NCI-H524 (cell line): Measurements from ENCODE around the gene USP22.

ENCODE experiments used
- DNase-seq, 2 experiments: peaks; one replicate each; lab custom pipeline; 2025; lab: John Stamatoyannopoulos, UW

USP22 gene

GRCh38 chr17:21019976-21020586 is 22.7 kb downstream of the USP22 start:
- DNase-seq: peak; percentile 31 to 83

GRCh38 chr17:21018894-21019293 is 23.9 kb downstream of the USP22 start:
- no peak for DNase-seq

- no peak for DNase-seq
Measured at GRCh38 chr17:21017861-21018260, 24.9 kb downstream of the USP22 start.

- DNase-seq: no peak
Measured at GRCh38 chr17:21017256-21017655, 25.6 kb downstream of the USP22 start.

- no peak for DNase-seq
Measured at GRCh38 chr17:21016826-21017225, 26.0 kb downstream of the USP22 start.

GRCh38 chr17:21015564-21015963 is 27.2 kb downstream of the USP22 start:
- DNase-seq: no peak

GRCh38 chr17:21014498-21014897 is 28.3 kb downstream of the USP22 start:
- no peak for DNase-seq

- no peak for DNase-seq
Measured at GRCh38 chr17:21013983-21014382, 28.8 kb downstream of the USP22 start.

DNA sequence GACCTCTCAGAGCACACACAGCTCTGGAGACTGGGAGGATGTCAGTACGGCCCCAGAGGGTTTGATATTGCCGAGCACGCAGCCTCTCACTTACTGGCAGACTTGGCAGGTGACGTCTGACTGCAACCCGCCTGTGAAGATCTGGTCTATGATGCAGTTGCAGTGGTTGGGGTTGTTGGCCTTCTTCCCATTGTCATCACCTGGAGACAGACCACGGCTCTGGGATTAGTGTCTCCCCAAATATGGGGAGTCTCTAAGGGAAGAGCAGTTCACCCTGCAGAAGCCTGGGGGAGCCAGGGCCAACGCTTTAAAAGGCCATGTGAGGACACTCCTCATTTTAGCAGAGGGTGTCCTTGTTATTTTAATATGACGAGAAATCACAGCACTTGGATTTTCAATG is 30.1 kb downstream of the USP22 start:
- no peak for DNase-seq

GRCh38 chr17:21010705-21011596 is 31.9 kb downstream of the USP22 start:
- no peak for DNase-seq

DNA sequence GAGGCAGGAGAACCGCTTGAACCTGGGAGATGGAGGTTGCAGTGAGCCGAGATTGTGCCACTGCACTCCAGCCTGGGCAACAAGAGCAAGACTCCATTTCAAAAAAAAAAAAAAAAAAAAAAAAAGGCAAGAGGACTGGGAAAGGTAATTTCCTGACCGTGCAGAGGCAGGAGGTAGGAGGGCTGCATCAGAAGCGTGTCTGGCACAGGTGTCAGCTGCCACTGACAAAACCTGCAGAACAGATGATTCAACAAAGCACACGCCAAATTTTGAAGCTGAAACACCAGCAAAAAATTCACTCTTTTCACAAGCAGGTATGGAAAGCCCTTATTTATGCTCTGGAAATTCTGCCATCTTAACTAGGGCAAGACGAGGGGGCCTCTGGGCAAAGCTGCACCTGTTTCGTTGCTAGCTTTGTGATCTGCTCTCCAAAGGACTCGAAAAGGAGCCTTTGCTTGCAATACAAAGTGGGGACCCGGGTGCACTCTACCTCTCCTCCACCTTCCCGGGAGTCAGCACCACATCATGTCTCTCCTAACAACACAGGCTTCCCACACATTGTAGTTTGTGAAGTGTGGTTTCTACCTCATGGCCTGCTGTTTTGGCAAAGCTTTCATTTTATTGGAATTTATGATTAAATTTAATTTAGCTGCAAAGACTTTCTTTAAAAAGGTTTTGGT is 33.7 kb downstream of the USP22 start:
- DNase-seq: no peak

- DNase-seq: no peak
Measured at GRCh38 chr17:21008160-21008915, 34.5 kb downstream of the USP22 start.

GRCh38 chr17:21007646-21008045 is 35.2 kb downstream of the USP22 start:
- DNase-seq: no peak

GRCh38 chr17:21005803-21006202 is 37.0 kb downstream of the USP22 start:
- no peak for DNase-seq

- no peak for DNase-seq
Measured at GRCh38 chr17:21005367-21005766, 37.4 kb downstream of the USP22 start.

DNA sequence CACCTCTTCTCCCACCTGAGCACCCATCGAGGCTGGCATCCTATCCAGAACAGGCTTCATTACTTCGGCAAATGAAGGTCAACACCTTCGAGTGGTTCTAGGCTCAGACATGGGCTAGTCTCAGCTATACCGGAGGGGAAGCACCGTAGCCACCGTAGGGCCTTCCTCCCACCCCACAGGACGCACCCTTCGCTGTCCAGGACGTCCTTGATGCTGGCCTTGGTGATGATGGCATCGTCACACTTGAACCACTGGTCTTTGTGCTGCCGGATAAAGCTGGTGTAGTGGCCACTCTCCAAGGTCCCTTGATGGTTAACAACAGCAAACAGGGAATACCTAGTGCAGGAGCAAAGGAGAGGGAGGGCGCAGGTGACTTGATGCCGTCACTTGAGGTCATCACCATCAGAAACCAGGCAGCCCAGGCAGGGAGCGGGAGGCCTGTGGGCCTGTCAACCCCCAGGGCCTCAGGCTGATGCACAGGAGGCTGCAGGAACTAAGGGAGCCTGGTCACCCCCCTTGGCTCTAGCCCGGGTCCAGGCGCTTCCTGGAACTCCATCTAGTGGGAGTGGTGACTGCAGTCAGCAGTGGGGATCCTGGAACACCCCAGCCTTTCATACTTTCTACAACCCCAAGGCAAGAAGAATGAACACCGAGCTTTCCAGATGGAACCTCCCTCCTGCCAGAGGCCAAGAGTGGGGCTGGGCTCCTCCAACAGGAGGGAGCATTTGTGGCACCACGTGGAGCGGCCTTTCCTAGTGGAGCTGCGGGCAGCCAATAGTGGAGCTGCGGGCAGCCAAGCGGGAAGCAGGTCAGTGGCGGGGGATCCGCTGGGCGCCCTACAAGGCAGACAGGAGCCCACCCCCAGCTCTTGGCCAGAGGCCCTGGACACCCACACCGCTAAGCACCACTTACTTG is 38.5 kb downstream of the USP22 start:
- no peak for DNase-seq

DNA sequence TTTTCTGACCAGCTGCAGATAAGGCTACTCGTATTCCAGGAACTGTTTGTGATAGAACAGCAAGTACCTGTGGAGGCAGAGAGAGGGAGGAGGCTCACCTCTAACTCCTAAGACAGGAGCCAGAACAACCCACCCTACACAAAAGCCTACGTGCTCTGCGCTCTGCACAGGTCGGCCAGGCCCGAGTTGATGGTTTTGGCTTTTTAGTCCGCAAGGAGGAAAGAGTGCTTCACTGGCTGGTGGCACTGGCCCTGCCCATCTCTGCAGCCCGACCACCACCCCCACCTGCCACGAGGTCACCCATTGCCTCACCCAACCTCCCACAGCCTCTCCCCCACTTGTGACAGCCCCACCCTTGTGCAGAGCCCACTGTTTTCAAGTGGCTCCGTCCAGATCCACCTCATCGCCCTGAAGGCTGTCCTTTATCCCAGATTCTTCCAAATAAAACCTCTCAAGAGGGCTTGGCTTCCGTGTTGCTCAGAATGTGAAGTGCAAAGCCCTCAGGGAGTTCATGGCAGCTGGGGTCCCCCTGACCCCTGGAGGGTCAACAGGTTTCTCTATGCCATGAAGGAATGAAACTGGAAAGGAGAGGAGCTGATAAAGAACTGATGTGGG is 39.7 kb downstream of the USP22 start:
- DNase-seq: no peak

DNA sequence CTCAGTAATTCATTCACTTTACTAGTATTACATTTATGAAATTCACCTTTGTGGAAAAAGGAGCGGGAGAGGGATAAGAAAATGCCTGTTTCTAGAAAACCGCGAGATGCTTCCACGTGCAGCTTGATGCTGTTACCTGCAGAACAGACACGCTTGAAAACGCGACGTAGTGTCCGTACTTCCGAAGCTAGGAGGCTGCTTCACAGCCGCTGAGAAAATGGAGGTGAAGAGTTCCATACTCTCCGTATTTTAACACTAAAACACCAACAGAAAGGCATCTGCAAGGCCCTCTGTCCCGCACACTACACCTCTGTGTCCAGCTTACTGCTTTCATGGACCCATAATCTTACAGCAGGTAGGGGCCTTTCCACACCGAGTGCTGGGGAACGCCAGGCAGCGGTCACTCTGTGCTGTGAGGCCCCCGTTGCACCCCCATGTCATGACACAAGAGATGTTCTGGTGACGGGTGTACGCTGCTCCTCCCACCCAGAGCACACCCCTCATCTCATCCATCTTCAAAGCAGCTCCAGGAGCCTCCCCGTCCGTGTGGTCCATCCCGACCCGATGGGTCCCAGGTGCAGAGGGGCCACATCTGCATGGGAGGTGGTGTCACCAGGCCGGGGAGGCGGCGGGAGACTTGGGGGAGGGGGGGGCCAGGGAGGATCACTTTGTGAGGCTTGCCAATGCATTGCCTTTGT is 40.4 kb downstream of the USP22 start:
- DNase-seq: no peak

GRCh38 chr17:21001813-21002221 is 41.0 kb downstream of the USP22 start:
- DNase-seq: no peak
